Inflammatory macrophage (primary cell): ENCODE data around the gene ARHGAP44.
"Not testable (repeated sequence)": the region's sequence is repeated elsewhere in the genome, so short reads cannot be mapped to it uniquely, and the experiment has no call there.

Experiments used
- DNase-seq, 2 donors: peaks; one replicate each; pipeline ENCODE4 v3.0.0-alpha.2; 2020 to 2022

The ARHGAP44 gene

DNA sequence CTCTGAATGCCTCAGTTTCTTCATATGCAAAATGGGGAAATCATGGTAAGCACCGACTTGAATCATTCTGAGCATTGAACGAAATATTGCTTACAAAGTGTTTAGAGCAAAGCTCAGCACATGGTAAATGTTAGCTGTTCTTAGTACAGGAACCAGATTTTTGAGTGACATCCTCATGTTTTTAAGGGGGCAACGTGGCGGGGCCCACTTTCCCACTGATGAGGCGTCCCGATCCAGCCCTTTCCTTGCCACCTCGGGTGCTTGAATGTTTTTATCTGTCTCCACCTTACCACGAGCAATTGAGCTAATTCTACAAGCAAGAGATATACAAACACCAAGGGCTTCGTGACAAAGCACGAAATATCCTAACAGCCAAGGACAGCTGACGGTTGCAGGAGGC is 178.7 kb downstream of the ARHGAP44 start:
- DNase-seq, result no peak

DNA sequence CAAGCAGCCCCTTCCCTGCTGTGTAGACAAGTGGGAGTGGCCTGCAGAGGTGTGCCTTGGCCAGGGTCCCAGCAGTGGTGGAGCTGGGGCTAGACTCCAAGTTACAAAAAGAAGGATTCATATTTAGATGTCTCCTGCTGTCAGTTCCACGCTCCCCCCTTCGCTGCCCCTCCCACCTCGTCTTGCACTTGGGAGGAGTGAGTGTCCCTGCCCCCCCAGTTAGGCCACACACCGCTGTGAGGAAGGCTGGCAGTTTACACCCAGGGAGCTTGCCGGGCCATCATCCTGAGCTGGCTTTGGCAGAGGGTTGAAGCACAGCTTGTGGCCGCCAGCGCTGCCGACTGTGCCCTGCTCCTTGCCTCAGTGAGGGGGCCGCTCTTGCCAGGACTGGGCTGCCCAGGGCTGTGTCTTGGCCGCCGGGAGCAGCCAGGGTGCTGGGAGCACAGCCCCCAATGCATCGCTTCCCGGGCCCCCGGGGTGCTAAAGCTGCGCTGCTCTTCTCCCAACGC is 184.3 kb downstream of the ARHGAP44 start:
- no peak for DNase-seq

DNA sequence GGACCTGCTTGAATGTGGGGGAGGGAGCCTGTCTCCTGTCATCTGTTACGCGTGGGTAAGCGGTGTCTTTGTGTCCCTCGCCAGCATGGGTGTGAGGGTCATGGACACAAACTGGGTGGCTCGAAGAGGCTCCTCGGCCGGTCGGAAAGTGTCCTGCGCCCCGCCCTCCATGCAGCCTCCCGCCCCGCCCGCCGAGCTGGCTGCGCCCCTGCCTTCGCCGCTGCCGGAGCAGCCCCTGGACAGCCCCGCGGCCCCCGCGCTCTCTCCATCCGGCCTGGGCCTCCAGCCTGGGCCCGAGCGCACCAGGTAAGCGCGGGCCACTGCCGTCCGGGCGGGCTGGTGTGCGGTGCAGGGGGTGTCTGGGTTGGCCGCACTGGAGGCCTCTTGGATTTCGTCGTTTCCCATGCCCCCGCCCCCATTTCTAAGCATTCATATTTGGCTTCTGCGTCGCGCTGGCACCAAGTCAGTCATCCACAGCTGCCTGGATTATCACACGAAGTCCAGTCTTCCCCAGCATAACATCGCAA is 184.8 kb downstream of the ARHGAP44 start:
- DNase-seq, result no peak

DNA sequence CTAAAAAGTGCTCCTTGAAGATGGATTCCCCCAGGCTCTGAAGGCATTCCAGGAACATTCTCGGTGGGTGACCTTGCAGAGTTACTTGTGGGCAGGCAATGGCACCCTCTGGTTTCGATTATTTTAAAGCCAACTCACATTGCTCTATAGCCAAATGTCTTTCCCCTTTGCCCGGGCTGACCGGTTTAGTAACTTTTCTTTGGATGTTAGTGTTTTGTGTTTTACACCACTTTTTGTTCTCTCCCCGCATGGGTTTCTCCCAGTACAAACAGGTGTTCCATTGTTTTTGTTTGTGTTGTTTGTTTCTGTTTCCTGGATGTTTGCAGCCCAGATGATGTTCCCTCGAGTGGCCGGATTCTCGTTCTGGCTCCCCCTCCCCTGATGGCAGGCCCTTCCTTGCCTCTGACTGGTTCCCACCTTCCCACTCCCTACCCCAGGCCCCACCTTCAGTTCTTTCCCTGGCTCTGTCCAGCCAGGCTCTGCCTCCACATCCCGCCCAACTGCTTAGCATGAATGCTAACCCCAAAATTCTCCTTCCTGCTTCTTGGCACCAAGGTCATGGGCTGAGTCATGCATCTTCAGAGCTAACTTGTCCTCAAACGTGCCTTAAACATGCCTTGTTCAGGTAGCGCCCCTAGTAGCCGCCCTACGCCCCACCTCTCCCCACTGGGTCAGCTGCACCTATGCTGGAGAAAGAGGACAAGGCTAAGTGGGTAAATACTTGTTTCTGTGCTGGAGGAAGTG is 187.9 kb downstream of the ARHGAP44 start:
- no peak for DNase-seq

DNA sequence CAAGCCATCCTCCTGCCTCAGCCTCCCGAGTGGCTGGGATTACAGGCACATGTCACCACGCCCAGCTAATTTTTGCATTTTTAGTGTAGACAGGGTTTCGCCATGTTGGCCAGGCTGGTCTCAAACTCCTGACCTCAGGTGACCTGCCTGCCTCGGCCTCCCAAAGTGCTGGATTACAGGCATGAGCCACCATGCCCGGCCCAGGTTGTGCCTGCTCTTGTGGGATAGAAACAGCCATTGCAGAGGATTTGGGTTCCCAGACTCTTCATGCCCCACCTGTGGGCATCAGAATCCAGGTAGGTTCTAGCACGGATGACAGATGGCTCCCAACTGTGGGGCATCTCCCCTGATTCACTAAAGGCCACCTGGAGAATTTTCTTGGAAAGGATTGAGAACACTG is 189.5 kb downstream of the ARHGAP44 start:
- not testable (repeated sequence) for DNase-seq

DNA sequence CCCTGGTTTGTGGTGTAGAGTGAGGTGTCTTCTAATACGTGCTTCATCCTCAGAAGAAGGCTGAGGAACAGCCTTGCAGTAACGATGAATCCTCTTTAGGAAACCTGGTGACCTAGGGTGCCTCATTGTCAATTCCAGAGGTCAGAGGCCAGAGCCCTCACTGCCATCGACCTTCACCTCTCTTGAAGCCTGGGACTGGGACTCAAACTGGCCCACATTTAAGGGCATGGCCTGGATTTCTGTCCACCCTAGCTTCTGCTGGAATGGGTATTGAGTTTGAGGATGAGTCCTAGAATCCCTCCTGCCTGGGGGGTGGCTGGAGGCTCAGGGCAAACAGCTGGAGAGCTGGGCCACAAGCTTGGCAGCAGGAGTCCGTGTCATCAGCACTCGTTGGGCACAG is 189.9 kb downstream of the ARHGAP44 start:
- DNase-seq, result no peak

DNA sequence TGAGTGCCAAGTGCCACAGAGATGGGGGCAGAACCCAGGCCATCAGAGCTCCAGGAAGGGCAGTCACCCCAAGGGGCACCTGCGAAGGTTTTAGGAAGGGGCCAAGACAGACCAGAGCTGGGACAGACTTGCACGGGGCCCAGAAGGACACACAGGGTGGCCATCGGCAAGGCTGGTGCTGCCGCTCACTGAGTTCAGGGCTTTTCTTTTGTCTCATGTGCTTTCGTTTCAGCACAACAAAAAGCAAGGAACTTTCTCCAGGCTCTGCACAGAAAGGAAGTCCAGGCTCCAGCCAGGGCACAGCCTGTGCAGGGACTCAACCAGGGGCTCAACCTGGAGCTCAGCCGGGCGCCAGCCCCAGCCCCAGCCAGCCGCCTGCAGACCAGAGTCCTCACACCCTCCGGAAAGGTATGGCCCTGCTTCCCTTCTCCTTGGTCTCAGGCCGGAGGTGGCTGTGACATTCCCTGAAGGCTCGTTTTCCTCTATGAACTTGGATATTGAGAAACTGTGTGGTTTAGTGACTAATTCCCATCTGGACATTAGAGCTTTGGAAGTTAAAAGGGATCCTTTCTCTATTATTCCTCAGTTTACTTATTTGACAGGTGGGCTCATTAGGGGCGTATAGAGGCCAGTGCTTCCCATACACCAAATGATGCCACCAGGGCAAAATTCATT is 190.7 kb downstream of the ARHGAP44 start:
- DNase-seq, result no peak

DNA sequence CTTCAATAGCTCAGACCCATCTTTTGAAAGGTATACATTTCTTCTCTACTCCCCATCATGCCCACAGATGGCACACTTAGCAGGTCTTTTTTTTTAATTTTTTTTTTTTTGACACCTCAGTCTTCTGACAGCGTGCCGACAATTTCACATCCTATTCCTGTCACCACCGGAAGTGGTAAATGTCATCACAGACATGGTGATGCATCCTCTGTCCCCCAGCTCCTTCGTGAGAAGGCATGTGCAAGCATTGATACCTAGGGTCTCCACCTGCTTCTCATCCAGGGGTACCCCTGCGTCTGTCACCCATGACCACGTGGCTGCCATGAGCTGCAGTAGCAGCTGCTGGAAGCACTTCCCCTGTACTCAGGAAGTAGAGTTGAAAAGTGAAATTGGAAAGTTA is 192.9 kb downstream of the ARHGAP44 start:
- no peak for DNase-seq

DNA sequence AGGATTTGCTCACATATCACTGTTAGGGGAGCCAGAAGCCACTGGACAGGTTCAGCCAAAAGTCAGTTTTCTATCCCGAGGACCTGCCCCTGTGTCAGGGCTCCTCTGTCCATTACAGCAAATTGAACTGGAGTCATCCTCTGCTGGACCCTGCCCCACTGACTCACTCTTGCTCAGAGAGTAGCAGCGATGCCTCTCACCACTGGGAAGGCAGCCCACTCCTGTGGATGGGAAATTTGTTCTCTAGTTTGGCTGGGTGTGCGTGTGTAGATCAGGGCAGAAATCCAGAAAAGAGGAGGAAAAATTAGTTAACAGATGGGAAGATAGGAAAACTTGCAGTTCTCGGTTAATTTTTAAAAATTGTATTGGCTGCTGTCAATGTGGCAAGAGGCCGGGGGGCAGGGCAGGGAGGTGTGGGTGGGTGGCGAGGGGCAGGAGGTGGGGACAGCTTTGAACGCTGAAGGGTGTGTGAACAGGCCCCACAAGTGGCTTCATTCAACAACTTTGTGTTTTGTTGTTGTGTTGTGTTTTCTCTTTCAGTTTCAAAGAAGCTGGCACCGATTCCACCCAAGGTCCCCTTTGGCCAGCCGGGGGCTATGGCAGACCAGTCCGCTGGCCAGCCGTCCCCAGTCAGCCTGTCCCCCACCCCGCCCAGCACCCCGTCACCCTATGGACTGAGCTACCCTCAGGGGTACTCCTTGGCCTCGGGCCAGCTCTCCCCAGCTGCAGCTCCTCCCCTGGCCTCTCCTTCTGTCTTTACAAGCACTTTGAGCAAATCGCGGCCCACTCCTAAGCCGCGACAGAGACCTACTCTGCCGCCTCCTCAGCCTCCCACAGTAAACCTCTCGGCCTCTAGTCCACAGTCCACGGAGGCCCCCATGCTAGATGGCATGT is 194.9 kb downstream of the ARHGAP44 start:
- no peak for DNase-seq

DNA sequence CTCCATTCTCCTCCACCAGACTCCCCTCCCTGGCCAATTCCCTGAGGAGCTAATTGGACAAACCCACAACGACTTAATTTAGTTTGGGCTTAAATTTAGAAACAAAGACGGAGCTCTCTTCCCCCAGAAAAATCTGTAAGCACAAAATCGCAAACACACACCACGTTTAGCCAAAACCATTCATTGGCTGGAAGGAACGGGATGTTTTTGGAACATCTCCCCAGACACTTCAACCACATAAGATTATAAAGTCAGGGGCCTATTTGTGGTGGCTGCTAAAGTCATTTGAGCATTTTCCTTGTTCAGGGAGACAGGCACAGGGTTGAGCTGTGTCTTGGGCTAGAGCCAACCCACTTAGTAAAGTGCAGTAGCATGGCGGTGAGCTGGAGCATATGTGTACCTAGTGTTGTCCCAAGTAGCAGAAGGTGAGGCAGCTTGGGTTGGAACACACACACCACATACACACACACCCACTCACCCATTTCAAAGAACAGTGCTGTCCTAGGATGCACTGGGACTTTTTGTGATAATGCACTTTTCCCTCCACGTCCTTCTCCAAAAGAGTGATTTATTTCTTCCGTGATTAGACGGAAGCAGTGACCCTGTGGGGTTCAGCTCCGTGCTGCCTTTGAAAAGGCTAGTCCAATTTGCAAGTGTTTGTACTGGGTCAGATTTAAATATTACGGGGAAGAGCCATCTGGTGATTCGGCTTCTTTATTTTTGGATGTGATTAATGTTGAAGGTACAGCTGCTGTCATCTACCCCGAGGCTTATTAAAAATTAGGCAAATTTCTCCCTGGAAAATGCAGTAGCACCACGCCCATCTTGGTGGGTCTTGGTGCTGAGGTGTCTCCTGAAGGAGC is 196.4 kb downstream of the ARHGAP44 start:
- DNase-seq, result no peak

DNA sequence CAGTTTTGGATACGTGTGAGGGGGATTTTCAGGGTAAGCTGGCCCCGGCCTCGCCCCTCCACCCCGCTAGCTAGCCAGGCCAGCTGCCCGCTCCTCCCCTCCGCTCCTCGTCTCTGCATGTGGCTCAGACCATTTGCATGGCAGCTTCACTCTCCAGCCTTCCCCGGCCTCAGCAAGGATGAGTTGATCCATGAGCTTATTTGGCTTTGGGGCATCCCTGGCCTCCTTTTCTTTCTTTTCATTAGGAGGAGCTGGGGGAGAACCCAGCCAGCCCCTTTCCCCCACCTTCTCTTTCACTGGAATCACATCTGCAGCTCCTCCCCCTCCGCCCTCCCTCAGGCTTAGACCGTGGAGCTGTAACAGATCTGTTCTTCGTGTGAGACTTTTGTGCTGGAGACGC is 197.8 kb downstream of the ARHGAP44 start:
- DNase-seq, result no peak

DNA sequence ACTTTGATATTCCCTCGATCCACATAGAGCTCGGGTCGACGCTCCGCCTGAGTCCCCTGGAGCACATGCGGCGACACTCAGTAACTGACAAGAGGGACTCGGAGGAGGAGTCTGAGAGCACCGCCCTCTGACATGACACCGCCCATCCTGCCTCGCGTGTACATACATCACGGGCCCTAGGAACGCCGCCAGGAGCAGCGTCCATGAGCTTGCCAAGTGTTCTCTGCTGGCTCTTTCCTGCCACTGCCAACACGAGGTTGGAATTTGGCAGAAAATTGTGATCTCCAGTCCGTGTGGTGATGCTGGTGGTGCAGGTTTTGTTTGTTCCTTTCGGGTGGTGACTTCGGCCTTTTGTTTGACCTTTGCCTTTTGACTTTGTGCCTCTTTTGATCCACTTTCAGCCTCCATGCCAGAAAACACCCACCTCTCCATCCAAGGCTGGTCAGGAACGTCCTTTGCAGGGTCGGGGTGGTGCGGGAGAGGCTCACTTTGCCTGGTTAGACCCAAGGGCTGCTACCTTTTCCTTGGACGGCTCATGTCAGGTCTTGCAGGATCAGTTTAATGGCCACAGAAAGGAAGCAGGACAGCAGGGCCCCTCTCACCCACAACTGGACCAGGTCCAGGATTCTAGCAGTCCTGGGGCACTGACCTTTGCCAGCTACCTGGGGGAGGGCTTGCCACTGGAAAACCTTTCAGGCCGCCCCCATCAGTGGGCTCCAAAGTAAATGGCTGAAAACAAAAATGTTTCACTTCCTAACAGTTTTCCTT is 200.9 kb downstream of the ARHGAP44 start:
- no peak for DNase-seq

DNA sequence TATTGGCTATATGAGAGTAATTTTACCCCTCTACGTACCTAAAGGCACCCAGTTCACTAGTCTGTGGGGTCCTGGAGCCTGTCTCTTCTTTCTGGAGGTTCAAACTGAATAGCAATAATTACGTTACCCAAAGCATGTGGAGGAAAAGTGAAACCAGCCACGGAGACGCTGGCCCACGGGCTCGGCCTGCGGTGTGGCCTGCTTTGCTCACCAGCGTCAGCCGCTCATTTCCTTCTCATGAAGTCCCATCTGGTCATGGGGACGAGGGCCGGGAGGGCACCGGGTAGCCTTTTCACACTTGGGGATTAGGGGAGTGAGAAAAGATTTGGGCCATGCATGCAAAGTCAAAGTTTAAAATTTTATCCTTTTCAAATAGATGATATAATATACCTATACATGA is 201.6 kb downstream of the ARHGAP44 start:
- no peak for DNase-seq

DNA sequence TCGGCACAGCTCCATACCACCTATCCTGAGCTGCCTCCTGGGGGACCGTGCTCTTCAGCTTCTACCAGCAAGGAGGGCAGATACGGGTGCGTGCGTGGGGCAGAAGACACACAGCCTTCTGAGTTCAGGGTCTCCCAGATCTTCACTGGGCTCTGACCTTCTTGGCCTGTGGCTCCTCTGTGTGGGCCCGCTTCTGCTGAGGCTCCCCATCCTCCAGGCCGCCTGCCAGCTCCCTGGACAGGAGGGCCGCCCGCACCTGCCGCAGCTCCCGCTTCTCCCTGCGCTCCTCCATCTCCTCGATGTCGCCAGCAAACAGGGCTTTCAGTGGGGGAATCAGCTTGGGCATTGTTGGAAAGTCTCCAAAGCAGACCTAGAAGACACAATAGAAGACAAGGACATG is 203.4 kb downstream of the ARHGAP44 start:
- DNase-seq, result no peak

DNA sequence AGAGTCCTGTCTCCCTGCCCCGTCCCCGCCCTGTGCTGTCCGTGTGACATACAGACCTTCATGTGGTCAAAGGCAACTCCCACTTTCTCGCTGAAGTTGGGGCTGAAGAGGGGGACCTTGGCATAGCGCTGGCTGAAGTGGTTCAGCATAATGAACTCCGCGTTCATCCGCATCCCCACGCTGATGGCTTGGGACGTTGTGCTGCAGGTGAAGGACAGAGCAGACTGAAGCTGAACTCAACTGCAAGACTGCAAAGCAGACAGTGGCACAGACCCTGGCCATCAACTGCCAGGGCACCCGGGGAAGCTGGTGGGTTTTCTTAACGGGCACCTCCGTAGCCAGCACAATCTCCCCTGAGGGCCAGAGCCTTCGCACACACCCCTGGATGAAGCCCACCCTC is 204.3 kb downstream of the ARHGAP44 start:
- no peak for DNase-seq

DNA sequence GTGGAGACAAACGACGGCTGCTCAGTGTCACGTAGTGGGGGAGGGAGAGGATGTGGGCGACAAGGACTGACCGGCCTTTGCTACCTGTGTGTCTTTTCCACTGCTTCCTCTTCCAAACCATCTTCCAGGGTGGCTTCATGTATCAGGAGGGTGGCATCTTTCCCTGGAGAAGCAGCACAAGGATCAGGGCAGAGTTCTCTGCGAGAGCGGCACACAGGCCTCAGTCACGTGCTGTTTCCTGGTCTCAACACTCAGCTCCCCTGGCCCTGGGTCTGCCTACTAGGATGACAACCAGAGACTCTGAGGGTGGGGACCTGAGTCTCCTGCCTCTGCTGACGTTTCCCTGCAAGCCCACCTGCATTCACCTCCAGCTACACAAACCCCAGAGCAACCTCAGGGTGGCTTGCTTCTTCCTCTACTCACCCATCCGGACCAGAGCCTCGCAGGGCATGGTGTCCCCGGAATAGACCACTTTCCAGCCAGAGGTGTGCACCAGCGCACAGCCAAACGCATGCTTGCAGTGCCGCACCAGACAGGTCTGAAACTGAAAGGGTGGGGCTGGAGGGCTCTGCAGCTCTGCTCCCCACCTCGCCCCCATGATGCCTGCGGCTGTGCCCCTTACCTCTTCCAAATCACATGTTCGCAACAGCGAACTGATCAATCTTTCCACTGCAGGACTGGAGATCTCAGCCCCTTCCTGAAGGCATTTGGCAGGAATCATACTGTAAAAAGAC is 205.2 kb downstream of the ARHGAP44 start:
- DNase-seq, result no peak

DNA sequence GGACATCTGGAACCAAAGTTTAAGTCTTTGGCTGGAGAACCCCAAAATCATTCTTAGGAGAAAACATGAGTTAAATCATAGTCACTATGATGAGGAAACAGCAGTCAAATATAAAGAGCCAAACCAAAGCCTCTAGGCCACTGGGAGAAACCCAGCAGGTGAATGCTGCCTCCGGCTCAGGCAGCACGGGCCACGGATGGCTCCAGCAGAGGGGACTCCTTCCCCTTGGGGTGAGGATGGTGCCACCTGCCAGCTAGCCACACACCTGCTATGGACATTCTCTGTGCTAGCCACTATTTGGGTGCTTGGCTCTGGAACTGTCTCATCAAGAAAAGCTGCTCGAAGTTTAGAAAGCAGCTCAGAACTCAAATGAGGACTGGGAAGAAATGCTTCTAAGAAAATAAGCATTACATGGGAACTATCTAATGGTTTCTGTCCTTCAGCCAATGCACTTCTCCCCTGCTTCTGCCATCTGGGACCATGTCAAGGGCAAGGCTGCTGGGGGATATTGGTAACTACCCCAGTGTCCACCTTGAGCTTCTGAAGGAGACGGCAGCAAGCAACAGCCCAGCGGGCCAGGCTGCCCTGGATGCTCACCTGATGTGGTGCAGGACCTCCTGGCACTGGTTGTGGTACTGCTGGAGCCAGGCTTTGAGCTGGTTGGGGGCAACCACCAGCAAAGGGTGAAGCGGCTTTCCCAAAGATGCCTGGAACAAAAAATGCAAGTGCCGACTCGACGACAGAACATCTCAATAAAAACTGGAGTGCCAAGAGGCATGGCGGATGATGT is 206.0 kb downstream of the ARHGAP44 start:
- DNase-seq, result no peak

DNA sequence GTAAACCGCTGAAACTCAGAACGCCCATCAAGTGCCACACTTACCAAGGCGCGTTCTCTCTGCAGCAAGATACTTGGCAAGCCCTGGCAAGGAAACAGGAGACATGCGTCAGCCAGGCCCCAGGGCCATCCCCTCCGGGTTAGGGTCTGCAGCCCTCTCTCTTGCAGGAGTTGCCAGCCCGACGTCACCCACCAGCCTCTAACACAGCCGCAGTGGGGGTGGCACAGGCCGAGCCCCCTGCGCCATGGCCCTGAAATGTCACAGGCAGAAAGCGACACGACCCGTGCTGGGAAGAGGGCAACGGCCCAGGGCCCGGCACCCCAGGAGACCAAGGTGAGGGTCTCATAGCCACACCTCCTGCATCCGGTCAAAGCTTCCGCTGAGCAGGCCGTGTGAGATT is 206.6 kb downstream of the ARHGAP44 start:
- DNase-seq, result no peak

DNA sequence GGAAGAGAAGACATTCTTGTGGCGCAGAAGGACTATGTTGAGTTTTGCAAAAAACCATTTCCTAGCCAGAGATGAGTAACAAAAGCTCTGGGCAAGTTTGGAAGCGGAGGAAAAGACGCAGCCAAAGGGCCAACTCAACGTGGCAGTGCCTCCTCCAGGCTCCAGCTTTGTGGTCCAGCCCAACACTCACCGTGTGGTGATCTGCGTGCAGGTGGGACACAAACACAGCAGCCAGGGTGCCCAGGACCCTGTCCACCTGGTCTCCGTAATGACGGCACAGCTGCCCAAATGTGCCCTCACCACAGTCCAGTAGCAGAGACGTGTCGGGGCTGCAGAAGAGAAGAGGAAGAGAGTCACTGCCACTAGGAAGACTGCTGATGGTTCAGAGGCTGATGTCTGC is 207.1 kb downstream of the ARHGAP44 start:
- no peak for DNase-seq

DNA sequence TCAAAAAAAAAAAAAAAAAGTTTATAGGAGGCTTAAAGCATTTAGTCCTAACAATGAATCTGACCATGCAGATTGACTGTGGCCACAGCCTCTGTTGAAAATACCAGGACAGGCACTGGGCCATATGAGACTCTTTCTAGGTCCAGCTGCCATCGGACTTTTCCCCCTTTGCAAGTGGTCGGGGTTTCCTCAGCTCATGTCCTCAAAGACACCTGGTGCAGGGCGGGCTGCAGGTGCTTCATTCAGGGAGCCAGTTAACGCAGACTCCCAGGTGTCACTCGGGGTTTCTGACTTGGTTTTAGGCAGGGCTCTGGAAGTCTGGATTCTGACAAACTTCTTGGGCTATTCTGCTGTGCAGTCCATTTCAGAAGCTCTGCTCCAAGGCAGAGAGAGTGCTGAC is 207.6 kb downstream of the ARHGAP44 start:
- no peak for DNase-seq
